Gastroesophageal sphincter (tissue), 3 donors: Measurements from ENCODE around the gene ZNF33B.

ENCODE experiments used
- EP300 ChIP-seq: sonication (generic); formaldehyde crosslinking; IDR thresholded peaks from one replicate; pipeline ENCODE4 v1.6.1; 2017; ENCODE audit warnings: antibody characterized with exemption, mild to moderate bottlenecking
- TF ChIP-seq, protein P1 (sequence below), 4 experiments: fragments of 200-600 bp in 2 of 4; fragments of 450-650 bp in 2 of 4; sonication (generic) in 1 of 4; IDR thresholded peaks; one replicate each; pipeline ENCODE4 v1.5.1; 2017 to 2019; ENCODE audit warnings: antibody characterized with exemption in 4 of 4, mild to moderate bottlenecking in 2 of 4, moderate library complexity in 2 of 4

DNA sequence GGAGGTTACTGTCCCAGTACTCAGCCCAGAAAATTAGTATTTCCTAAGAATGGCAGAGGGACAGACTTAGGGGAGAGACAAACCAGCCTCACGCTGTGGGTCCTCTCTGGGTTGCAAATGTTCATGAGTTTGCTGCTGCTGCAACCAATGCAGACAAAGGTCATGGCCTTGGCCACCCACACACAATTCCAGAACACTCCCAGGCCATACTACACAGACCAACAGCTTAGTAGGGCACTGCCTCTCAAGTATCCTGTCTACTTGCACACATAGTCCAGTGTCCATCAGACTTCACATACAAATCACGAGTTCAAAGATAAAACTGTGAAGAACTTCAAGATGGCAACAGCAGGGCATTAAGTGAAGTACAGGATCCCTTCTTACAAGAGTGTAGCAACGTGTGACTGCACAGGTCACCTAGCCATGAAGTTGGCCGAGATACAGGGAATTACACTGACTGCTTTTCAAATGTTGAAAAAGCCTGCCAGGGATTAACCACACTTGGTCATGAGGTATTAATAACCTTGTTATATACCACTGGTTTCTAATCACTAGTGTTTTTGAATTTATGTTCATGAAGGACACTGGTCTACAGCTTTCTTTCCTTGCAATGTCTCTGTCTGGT lies 40.0 kb downstream of the ZNF33B start:
- no peak for TF ChIP-seq EP300
- TF ChIP-seq, protein P1, sequence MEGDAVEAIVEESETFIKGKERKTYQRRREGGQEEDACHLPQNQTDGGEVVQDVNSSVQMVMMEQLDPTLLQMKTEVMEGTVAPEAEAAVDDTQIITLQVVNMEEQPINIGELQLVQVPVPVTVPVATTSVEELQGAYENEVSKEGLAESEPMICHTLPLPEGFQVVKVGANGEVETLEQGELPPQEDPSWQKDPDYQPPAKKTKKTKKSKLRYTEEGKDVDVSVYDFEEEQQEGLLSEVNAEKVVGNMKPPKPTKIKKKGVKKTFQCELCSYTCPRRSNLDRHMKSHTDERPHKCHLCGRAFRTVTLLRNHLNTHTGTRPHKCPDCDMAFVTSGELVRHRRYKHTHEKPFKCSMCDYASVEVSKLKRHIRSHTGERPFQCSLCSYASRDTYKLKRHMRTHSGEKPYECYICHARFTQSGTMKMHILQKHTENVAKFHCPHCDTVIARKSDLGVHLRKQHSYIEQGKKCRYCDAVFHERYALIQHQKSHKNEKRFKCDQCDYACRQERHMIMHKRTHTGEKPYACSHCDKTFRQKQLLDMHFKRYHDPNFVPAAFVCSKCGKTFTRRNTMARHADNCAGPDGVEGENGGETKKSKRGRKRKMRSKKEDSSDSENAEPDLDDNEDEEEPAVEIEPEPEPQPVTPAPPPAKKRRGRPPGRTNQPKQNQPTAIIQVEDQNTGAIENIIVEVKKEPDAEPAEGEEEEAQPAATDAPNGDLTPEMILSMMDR (IDR thresholded peaks at IDR 0.05), result no peak
